ENCODE data around the gene RGS11.
A peak's percentile ranks its signal among the peaks of the same experiment; 100 is the strongest.

Gene RGS11

GRCh38 chr16:296276-296675 lies 20.5 kb upstream of the RGS11 start:
- DNase-seq, result no peak

- no peak for DNase-seq
Observed at GRCh38 chr16:293043-293775, 17.5 kb upstream of the RGS11 start.

- DNase-seq, result no peak
Observed at GRCh38 chr16:291539-291938, 15.8 kb upstream of the RGS11 start.

- DNase-seq, result no peak
Observed at GRCh38 chr16:290681-291405, 15.1 kb upstream of the RGS11 start.

- DNase-seq, result no peak
Observed at GRCh38 chr16:290015-290680, 14.4 kb upstream of the RGS11 start.

GRCh38 chr16:289395-289997 lies 13.8 kb upstream of the RGS11 start:
- DNase-seq, result no peak

- no peak for DNase-seq
Observed at GRCh38 chr16:287981-288920, 12.5 kb upstream of the RGS11 start.

GRCh38 chr16:287298-287811 lies 11.6 kb upstream of the RGS11 start:
- DNase-seq, result peak; percentile 59

- no peak for DNase-seq
Observed at GRCh38 chr16:286491-287297, 10.9 kb upstream of the RGS11 start.

- DNase-seq, result no peak
Observed at GRCh38 chr16:285146-286055, 9.7 kb upstream of the RGS11 start.

- no peak for DNase-seq
Observed at GRCh38 chr16:284204-285120, 8.7 kb upstream of the RGS11 start.

- DNase-seq, result no peak
Observed at GRCh38 chr16:283033-283805, 7.5 kb upstream of the RGS11 start, which contains the start of gene PDIA2. TSS of gene PDIA2 (plus strand) at chr16:283164. CDS start at chr16:283170, 6 bp downstream.

GRCh38 chr16:282491-282890 lies 6.7 kb upstream of the RGS11 start:
- no peak for DNase-seq

GRCh38 chr16:281660-282255 lies 6.0 kb upstream of the RGS11 start:
- no peak for DNase-seq

- DNase-seq, result no peak
Observed at GRCh38 chr16:280991-281659, 5.4 kb upstream of the RGS11 start.

GRCh38 chr16:280552-280951 lies 4.8 kb upstream of the RGS11 start, which contains the start of gene ARHGDIG:
TSS of gene ARHGDIG (plus strand) at chr16:280591. CDS start at chr16:280681, 90 bp downstream.
- DNase-seq, result no peak

- no peak for DNase-seq
Observed at GRCh38 chr16:280005-280460, 4.3 kb upstream of the RGS11 start.
